Stimulated activated CD4-positive, alpha-beta T cell treated with anti-CD3 and anti-CD28 coated beads, Interleukin-2, amount 100 ng/mL, for 48 hours (primary cell): ENCODE results near the gene XYLT1.

Source experiments
- DNase-seq, 2 donors: peaks; one replicate each; pipeline ENCODE4 v3.0.0-alpha.2; 2020

Gene XYLT1

DNA sequence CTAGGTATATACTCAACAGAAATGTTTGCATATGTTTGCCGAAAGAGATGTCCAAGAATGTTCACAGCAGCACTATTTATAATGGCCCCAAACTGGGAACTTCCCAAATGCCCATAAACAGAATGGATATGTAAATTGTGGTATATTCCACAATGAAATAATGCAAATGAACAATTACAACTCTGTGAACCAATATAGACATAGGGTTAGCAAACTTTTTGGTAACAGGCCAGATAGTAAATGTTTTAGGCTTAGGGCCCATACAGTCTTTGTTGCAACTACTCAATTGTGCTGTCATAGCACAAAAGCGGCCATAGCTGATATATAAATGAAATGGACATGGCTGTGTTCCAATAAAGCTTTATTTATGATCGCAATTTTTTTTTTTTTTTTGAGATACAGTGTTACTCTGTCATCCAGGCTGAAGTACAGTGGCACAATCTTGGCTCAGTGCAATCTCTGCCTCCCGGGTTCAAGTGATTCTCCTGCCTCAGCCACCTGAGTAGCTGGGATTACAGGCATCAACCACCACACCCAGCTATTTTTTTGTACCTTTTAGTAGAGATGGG is 16.5 kb downstream of the XYLT1 start:
- DNase-seq: no peak

DNA sequence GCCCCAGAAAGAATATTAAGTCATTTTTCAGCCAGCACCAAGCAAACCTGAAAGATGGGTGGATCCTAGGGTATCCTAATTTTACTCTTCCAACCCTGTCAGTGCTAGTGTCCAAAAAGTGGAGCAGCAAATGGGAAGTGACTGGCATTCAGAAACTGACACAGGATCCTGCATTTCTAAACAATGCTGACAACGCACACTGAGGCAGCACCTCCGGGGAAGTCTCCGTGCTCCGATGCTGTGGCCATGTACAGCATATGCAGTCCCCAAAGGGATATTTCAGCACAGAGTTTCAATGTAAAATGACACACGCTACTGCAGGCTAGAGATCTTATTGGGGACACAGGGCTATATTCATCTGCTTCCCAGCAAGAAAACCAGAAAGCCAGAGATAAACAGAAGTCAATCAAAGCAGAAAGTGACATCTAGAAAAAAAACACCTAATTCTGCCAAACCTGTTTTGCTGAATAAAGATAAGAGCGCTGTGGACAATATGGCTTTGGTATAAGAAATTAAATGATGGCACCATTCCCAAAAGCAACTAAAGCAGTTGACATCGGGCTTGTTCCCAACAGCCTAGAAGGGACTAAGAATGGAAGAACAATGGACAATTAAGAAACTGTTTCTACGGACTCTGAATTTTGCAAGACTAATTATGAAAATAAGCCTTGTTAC is 17.3 kb downstream of the XYLT1 start:
- DNase-seq: no peak

DNA sequence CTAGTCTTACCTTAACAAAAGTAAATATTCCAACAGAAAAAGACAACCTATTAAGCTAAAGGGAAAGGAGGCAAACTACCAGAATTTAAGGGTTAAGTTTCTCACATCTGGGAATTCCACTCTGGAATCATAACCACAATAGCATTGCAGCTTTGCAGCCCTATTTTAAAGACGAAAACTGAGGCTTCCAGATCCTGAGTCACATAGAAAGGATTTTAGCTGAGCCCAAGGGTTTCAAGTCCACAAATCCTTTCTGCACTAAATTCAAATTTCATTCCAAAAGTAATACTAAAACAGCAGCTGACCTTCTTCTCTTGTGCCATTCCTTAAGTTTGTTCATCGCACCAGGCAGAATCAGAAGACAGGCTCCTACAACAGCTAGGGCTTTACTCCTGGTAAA is 17.8 kb downstream of the XYLT1 start:
- DNase-seq: no peak

DNA sequence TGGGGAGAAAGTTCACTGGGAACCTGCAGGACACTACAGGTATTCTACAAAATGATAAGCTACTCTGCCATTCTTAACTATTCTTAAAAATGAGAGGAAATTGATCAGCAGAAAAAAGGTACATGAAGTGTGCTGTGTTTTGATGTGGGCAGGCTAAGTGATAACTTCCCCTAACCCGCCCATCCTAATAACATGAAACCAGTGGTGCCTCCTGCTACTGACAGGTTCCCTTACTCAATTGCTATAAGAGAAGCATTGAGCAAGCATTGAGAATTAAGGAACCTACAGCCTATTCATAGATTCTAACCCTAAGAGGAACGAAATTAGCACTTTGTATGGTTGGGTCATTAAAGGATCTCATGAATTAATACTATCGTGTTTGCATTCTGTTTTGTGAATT is 18.9 kb downstream of the XYLT1 start:
- DNase-seq: no peak

DNA sequence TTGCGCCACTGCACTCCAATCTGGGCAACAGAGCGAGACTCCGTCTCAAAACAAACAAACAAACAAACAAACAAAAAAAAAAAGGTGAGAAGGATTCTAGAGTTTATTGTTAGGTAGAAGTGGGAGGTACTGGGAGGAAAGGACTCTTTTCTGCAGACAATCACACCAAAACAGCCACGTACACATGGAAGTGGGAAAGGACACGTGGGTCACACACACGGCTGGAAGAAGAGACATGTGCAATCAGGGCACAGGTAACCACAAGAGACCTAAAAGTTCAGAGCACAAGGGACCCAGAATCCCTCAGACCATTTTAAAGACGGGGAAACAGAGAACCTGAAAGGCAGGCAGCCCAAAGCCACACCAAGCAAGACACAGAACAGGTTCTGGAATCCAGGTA is 20.5 kb downstream of the XYLT1 start:
- DNase-seq: no peak

DNA sequence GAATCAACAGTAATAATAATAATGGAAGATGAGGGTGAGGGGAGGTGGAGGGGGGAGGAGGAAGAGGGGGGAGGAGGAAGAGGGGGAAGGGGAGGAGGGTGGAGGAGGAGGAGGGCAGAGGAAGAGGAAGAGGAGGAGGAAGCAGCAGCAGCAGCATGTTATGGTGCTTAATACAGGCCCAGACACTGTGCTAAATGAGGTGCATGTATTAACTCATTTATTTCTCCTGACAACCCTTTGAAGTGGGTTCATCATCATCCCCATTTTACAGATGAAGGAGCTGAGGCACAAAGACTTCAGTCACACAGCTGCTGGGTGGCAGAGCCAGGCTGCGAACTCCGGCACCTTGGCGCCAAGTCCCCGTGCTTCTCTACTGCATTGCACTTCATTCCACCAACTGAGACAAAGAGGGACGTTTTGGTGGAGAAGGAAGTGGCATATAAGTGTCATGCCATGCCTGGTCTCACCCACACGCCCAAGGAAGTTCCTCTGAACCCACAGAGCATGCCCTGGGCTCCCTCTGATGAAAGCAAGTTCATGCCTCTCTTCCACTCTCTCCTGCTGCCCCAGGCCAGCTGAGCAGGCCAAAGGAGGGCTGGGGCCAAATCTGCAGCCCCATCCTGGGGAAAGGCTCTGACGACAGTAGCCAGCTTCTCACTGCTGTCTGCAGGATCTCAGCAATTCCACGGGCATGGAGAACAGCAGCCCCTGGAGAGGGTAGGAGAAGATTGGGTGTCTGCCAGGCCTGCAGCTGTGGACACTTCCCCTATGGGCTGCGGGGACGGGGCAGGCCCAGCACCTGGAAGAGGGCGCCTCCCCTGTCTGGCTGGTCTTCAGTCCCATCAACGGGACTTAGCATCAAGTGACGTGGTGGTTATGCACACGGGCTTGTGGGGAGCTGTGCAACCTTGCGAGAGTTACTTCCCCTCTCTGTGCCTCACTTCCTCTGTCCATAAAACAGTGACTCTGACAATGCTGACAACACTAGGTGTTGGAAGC is 21.8 kb downstream of the XYLT1 start:
- peak in 1 of 2 donors; percentile 13 for DNase-seq

DNA sequence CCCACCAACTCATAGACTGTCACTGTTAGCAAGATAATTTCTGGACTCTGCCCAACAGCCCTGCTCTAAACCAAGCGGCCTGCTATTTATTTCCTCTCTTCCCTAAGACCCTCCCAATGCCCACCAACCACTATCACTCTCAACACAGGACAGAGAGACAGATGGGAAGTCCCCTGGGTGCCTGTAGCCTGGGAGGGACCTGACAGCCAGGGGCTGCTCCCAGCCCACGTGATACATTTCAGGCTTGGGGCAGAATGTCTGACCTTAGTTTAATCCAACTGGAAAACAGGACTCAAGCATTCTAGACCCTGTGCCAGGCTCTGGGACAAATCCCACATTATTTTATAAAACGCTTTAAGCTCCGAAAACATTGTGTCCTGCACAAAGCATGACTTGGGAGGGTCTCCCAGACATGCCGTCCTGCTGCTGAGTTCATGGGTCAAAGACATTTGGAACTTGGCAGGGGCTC is 23.6 kb downstream of the XYLT1 start:
- DNase-seq: no peak

DNA sequence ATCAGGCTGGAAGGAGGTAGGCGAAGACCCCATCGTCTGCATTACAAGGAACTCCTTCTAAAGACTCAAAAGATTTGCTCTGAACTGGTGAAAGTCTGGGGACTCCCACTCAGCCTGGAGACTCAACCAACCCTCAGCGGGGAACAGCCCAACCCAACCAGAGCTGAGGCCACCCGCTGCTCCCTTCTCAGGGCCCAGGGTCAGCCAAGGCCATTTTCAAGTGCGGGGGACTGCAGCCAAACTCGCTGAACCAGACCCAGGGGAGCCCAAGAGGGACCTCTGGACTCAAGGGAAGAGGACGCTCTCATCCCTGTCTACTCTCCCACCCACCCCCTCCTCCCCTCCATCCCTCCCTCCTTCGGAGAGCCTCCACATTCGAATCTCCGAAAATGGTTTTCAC is 24.1 kb downstream of the XYLT1 start:
- no peak for DNase-seq

DNA sequence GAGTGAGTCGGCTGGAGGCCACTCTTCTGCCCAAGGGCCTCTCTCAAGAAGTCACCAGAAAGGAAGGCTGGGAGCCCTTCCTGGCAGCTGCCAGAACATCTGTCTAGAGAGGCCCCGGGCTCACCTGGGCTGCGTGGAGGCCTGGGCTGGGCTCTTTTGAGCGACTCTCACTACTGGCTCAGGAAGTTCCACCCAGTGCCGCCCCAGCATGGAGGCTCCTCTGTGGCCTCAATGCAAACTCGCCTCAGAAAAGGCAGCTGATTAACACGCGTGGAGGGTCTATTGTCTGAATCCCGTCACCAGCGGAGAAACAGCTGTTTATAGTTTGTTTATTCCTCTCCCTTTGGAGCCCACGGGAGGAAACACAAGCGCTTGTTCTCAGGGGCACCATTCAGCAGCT is 25.3 kb downstream of the XYLT1 start:
- no peak for DNase-seq

DNA sequence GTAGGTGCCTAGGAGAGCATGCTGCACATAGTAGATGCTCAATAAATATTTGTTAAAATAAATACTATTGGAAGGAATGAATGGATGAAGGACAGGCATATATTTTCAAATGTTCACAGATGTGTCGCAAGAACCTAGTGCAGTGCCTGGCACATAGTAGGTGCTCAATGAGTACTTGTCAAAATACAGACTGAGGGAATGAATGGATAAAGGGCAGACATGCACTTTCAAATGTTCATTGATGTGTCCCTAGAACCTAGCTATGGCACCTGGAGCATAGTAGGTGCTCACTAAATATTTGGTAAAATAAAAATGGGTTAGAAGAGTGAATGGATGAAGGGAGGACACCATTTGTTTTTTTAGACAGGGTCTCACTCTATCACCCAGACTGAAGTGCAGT is 26.1 kb downstream of the XYLT1 start:
- DNase-seq: no peak

DNA sequence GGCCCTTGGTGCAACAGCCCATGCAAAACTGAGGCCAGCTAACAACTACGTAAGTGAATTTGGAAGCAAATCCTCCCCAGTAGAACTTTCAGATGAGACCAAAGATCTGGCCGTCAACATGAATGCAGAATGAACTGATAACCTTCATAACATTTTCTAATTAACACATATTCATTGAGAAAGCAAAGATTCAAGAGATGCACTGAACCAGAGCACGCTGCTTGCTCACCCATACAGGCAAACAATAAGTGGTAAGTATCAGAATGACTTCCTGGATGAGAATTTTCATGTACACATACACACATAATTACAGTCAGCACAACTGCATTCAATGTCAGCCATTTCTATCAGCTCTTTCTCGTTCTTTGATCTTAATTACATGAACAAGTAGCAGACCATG is 30.6 kb downstream of the XYLT1 start:
- no peak for DNase-seq

DNA sequence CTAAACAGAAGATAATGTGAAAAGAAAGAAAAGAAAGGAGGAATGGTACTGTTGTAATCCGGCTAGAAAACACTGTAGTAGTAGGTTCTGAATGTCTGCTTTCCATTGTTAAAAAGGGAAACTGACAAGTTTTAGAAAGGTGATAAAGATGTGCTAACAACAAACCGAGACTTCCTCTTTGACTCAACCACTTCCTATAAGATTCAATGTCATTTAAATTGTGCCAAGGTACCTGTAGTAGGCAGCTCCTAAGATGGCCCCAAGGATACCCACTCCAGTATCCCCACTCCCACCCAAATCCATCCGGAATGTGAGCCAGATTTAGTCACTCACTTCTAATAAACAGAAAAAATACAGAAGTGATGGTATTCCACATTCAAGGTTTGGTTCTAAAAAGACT is 31.2 kb downstream of the XYLT1 start:
- no peak for DNase-seq

DNA sequence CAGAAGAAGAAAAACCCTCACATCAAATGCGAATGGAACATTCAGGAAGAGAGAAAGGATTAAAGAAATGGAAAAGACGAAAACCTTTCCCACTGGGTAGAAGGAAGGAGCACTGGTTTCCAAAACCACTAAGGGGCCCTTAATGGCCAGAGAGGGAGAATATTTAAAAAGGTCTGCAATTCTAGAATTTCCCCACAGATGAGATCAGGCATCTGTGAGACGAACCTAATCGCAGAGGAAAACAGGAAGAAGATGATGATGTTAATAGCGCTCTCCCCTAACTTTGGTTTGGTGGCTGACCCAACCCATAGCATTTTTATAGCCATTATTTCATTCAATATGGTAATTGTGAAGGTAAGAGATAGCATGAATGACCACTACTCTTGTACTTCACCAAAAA is 32.8 kb downstream of the XYLT1 start:
- no peak for DNase-seq

DNA sequence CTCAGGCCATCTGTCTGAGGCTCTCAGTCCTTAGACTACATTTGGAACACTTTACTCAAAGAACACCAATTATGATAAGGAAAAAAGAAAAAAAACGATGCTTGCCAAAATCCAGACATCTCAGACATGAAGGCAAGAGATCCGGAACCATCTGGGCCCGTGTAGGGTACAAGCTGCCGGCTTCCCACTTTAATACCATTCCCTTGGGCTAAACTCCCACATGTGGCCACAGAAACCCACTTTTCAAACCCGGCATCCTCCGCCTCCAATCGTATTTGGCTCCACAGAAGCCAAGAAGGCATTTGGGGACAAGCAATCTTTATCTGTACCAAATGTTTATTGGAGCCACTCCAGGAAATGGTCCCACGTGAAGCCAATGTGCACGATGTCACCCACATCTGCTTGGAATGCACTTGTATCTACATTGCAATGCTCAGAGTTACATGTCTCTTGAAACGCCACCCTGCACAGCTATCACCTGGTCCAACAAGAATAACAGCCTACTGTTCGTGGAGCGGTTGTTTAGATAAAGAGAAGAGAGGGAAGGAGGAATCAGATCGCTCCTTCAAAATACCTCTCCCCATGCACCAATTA is 33.5 kb downstream of the XYLT1 start:
- DNase-seq: no peak

DNA sequence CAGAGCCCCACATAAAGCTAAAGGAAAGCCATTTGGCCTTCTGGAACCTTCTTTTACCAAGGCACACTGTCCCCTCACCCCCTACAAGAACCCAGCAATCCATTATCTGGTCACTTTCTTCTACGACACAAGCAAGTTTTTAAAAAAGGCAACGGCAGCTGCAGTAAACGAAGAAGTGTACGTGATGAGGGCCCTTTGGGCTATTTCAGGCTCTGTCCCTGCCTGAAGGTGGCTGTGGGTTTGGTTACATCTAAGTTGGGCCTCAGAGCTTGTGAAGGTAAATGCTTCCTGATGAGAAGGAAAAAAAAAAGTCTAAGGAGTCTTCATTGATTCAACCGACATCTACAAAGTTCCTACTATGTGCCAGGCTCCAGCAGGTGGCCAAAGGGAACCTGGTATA is 35.4 kb downstream of the XYLT1 start:
- DNase-seq: no peak

DNA sequence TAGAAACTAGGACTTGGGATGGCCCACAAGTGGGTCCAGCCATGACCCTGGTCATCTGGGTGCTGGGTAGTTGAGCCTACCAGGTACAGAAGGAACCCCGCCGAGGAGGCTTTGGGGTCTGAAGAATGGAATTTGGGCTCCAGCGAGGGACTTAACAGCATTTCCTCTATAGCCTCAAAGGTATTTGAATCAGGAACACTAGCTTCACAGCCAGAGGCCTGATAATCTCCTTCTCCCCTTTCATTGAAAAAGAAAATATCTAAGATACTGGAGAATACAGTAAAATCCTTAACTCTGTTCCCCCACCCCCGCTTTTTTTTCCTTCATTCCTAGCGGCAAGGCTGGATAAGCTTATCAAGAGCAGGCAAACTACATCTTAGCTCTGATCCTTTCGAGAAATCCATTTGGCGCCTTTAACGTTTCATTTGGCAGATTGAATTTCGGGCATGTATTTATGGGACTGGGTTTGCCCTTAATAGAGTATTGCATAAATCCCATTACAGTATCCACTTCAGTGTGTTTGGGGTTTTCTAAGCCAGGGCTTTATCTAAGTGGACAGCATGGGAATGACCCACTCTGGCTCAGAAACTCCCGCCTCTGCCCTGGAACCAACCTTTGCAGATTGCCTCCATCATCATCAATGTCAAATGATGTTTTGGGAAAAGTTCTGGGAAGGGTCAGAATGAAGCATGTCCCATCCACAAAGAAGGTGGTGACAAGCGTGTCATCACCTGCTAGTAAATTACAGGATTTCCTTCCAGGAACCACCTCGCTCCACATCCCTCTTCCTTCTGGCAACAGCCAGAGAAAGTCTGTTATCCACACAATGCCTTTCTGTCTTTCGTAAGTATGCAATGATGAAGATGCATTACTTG is 36.9 kb downstream of the XYLT1 start:
- DNase-seq: no peak

DNA sequence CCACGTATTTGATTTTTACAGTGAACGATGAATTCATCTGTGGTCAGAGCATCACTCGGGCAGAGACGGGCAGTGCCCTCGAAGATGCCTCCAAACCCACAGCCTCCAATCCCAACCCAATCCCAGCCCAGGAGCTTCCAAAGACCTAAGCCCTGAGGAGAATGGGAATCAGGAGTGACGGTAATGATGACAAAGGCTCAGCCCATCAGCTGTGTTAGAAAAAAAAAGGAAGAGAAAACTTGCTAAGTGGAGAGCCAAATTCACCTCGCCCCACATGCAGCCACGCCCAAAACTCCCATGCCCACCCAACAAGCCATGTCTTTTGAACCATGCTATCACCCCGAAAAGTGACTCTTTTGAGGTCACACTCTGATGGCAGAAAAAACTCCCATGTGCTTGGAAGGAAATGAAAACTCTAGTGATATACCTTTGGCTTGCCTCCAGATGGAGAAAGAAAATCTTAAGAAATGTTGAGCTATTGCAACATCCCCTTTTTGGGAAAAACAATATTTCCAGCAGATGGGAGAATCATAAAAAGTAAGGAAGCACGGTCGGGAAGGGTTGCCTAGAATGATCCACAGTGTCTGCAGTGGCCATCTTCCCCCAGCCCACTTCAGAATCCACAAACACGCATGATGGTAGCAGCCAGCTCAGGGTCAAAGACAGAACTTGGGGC is 37.7 kb downstream of the XYLT1 start:
- DNase-seq: no peak

DNA sequence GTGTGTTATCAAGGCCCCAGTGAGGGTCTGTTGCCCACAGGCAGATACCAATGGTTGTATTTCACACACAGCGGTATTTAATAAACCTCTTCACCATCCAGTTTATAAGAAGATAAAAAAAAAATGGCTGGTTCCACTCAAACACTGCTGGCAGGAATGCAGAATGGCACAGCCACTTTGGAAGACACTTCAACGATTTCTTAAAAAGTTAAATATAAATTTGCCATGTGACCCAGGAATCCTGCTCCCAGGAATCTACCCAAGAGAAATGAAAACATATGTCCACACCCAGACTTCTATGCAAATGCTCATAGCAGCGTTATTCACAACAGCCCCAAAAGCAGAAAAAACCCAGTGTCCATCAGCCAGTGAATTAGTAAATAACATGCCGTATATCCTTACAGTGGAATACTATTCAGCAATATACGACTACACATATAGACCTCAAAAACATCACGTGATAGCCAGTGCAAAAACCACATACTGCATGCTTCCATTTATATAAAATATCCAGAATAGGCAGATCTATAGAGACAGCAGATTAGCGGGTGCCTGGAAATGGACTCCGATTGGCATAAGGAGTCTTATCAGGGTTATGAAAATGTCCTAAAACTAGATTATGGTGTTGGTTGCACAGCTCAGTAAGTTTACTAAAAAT is 38.7 kb downstream of the XYLT1 start:
- DNase-seq: no peak

DNA sequence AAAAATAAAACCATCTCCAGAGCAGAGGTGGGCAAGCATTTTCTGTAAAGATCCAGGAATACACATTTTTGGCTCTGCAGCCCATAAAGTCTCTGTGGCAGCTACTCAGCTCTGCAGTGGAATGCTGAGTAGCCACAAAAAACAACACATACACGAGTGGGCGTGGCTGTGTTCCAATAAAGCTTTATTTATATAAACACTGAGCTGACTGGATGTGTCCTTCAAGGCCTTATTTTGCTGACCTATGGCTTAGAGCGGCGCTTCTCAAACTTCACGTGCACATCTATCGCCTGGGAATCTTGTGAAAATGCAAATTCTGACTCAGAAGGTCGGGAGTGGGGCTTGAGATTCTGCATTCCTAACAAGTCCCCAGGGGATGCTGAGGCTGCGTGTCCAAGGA is 39.7 kb downstream of the XYLT1 start:
- no peak for DNase-seq

DNA sequence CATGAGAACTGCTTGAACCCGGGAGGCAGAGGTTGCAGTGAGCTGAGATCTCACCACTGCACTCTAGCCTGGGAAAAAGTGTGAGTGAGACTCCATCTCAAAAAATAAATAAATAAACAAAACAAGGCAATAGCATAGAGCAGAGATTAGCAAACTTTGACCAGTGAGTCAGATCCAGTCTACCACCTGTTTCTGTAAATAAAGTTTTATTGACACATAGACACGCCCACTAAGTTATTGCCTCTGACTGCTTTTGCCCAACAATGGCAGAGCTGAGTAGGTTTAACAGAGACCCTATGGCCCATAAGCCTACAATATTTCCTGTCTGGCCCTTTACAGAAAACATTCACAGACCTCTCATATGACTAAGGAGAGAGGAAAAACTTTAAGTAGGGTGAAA is 44.3 kb downstream of the XYLT1 start:
- no peak for DNase-seq

DNA sequence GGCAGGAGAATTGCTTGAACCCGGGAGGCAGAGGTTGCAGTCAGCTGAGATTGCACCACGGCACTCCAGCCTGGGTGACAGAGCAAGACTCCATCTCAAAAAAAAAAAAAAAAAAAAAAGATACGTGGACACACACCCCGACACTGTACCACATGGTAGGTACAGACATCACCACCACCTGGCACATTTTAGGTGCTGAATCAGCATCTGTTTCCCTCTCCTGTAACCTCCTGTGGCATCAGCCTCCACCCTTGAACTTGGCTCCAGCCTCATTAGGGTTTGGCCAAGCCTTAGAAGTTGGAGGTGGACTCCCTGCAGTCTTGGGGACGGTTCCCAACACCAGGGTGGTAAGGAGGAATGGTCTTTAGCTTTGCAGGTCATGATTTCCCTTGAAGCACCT is 46.0 kb downstream of the XYLT1 start:
- DNase-seq: no peak
